BLaER1 treated with 17β-estradiol and CSF1 and Interleukin-3, amounts not matched to agents 10 nM and 100 nM (cell line): ENCODE results near the gene CHD2.

Source experiments
- H3K27ac ChIP-seq, 11 experiments: shearing (Covaris generic); formaldehyde crosslinking; 2 replicates each; pipeline ENCODE4 v1.8.1; 2022
- H3K27me3 ChIP-seq, 11 experiments: shearing (Covaris generic); formaldehyde crosslinking; 2 replicates each; pipeline ENCODE4 v1.8.1; 2022
- H3K36me3 ChIP-seq, 11 experiments: shearing (Covaris generic); formaldehyde crosslinking; 2 replicates each; pipeline ENCODE4 v1.8.1; 2022
- H3K4me1 ChIP-seq, 10 experiments: shearing (Covaris generic); formaldehyde crosslinking; 2 replicates each; pipeline ENCODE4 v1.8.1; 2022
- H3K4me2 ChIP-seq, 11 experiments: shearing (Covaris generic); formaldehyde crosslinking; 2 replicates each; pipeline ENCODE4 v1.8.1; 2022
- H3K4me3 ChIP-seq, 10 experiments: shearing (Covaris generic); formaldehyde crosslinking; 2 replicates each; pipeline ENCODE4 v1.8.1; 2022
- H3K9ac ChIP-seq, 11 experiments: shearing (Covaris generic); formaldehyde crosslinking; 2 replicates each; pipeline ENCODE4 v1.8.1; 2022
- H3K9me3 ChIP-seq, 11 experiments: shearing (Covaris generic); formaldehyde crosslinking; replicated peaks in 1 of 11; 2 replicates each; pipeline ENCODE4 v1.8.1; 2022
- H4K20me1 ChIP-seq, 11 experiments: shearing (Covaris generic); formaldehyde crosslinking; 2 replicates each; pipeline ENCODE4 v1.8.1; 2022
- Cebpa-rat ChIP-seq, 11 experiments: shearing (Covaris generic); IDR thresholded peaks; 2 replicates each; pipeline ENCODE4 v1.8.1; 2022

Gene CHD2

DNA sequence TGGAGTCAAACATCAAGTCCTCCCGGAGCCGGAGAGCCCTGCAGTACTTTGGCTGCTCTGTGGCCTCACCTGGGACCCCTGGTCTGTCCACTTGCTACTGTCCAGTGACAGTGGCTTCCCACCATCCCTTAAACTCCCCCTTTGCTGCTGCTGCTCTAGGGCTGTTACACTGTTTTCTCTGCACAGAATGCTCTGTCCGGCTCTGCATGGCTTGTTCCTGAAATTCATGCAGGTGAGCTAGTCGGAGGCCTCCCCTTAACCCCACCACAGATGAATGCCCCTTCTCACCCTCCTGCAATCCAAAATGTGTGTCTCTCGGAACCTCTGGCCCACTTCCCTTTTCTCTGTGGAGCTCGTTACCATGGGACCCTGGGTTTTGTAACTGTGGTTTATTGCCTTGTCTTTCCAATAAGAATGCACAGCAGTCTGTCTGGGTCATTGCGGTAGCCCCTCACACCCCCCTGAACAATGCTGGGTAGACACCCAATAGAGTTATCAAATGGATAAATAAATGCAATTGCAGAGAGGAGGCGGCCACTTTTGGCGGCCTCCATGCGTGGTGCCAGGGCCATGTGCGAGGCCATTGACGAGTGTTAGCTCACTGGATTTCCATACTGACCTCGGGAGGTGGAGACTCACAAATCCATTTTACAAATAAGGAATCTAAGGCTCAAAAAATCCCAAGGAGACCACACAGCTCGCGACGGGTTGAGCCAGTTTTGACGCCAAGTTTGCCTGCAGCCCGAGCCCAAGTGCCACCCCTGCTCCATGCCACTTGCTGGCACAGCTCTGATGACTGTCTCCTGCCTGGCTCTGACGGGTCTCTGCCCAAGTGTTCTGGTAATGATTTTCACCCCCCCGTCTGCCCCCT lies 140.4 kb downstream of the CHD2 start:
- H3K4me2 ChIP-seq: peak overlapping the region; percentile 35 to 82 (median 64)
- 0 out of 22 replicates have a peak, but pooled peaks of 1 of the 11 experiments have one; percentile 13 for TF ChIP-seq Cebpa-rat (IDR thresholded peaks at IDR 0.05)
- H3K9ac ChIP-seq: peak overlapping the region in 5 of 11 experiments; percentile 1 to 30 (median 24); a peak in 3 of 22 replicates
- no peaks in the 10 kb centered on the region for H3K27me3 ChIP-seq
- H4K20me1 ChIP-seq: peaks cover 0 to 20% (median 0%) of the 10 kb centered on the region in 11 experiments; a peak in 7 of 22 replicates
- no peaks in the 10 kb centered on the region for H3K9me3 ChIP-seq
- peak overlapping the region in 9 of 11 experiments; percentile 26 to 65 (median 41); a peak in 15 of 22 replicates for H3K27ac ChIP-seq
- peaks cover 55 to 98% (median 96%) of the 10 kb centered on the region in 10 experiments for H3K4me1 ChIP-seq
- no peak overlapping the region for H3K4me3 ChIP-seq
- H3K36me3 ChIP-seq: peaks cover 0 to 40% (median 15%) of the 10 kb centered on the region in 11 experiments; a peak in 14 of 22 replicates

DNA sequence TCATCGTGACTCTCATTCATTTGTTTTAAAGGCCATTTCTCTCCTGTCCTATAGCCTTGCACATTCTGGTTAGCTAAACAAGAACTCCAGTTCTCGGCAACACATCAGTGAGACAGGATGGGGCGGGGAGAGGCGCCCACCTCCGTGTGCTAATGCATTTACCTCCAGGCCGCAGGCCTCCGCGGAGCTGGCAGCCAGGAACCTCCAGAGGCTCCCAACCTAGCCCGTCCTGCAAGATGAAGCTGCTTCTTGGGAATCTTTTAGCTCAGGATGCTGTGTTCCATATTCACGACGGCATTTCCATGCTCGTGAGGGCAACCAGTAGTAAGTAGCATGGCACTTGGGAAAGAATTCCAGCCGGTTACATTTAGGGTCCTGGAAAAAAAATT lies 141.0 kb downstream of the CHD2 start:
- no peaks in the 10 kb centered on the region for H3K27me3 ChIP-seq
- TF ChIP-seq Cebpa-rat (IDR thresholded peaks at IDR 0.05): no peak
- peaks cover 48 to 96% (median 92%) of the 10 kb centered on the region in 10 experiments for H3K4me1 ChIP-seq

DNA sequence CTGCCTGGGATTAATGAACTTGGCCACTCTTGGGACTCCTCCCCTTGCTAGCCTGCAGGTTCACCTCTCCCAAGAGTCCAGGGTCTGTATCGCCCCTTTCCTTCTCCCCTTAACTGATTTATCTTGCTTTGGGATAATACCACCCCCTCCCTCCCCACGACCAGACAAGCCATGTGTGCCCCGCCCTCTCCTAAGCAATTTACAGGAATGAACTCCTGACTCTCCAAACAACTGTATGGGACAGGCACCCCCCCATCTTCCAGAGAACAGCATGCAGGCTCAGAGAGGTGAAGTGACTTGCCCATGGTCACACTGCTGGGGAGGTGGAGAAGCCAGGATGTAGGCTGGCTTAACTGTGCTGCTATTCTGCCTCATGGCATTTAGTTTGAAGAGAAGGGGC lies 142.1 kb downstream of the CHD2 start:
- H3K4me3 ChIP-seq: no peak overlapping the region
- peaks cover 0 to 12% (median 8%) of the 10 kb centered on the region in 11 experiments; a peak in 12 of 22 replicates for H3K9me3 ChIP-seq
- no peak for TF ChIP-seq Cebpa-rat (IDR thresholded peaks at IDR 0.05)
- peak overlapping the region in 3 of 11 experiments; percentile 15 to 48 (median 17); a peak in 4 of 22 replicates for H3K27ac ChIP-seq
- no peak overlapping the region for H3K9ac ChIP-seq
- no peaks in the 10 kb centered on the region for H3K27me3 ChIP-seq
- H3K4me2 ChIP-seq: peak overlapping the region in 9 of 11 experiments; percentile 12 to 82 (median 38); a peak in 10 of 22 replicates
- H3K4me1 ChIP-seq: peaks cover 38 to 96% (median 89%) of the 10 kb centered on the region in 10 experiments
- H3K36me3 ChIP-seq: peaks cover 0 to 57% (median 30%) of the 10 kb centered on the region in 11 experiments; a peak in 14 of 22 replicates
- H4K20me1 ChIP-seq: peaks cover 0 to 30% (median 0%) of the 10 kb centered on the region in 11 experiments; a peak in 7 of 22 replicates

More for the DNA sequence above, 141.0 kb downstream of the CHD2 start:
- Histone ChIP-seq H4K20me1 (peaks cover 0 to 21% (median 0%) of the 10 kb centered on the region in 11 experiments; a peak in 7 of 22 replicates), H3K4me3 (no peak overlapping the region), H3K27ac (peak overlapping the region in 8 of 11 experiments; percentile 29 to 65 (median 44); a peak in 9 of 22 replicates), H3K9ac (peak overlapping the region in 1 of 11 experiments; percentile 29; a peak in 2 of 22 replicates), H3K9me3 (peaks cover 0 to 5% (median 2%) of the 10 kb centered on the region in 11 experiments; a peak in 11 of 22 replicates), H3K36me3 (peaks cover 0 to 47% (median 21%) of the 10 kb centered on the region in 11 experiments; a peak in 14 of 22 replicates), H3K4me2 (peak overlapping the region; percentile 35 to 82 (median 64); a peak in 21 of 22 replicates)

DNA sequence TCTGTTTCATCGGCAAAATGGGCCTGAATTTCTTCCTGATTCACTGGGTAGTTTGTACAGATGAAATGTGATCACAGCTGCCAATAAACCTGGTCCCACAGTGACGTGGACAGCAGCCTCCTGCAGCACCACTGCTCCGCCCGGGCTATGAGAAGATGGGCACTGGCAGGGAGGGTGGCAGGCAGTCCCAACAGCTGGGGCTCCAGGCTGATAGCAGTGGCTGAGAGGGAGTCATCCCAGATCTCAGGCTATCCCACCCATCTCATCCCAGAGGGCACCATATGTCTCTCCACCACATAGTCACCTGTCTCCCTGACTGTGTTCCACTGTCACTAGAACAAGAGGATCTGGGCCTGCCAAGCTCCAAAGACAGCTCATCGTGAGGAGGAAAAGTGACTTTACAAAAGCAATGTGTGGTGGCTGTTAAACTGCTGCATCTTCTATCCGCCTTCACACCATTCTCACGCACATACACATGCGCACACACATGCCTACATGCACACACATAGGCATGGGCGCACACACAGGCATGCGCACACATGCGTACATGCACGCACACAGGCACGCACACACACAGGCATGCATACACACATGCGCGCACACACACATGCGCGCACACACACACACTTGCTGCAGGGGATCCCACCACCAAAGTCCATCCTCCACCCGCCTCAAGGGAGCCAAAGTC lies 142.7 kb downstream of the CHD2 start:
- no peaks in the 10 kb centered on the region for H3K27me3 ChIP-seq
- peaks cover 0 to 62% (median 30%) of the 10 kb centered on the region in 11 experiments; a peak in 14 of 22 replicates for H3K36me3 ChIP-seq
- peak overlapping the region in 2 of 11 experiments; percentile 13 to 14; a peak in 1 of 22 replicates for H3K9ac ChIP-seq
- no peak overlapping the region for H3K4me3 ChIP-seq
- H3K4me1 ChIP-seq: peaks cover 38 to 96% (median 89%) of the 10 kb centered on the region in 10 experiments
- H3K4me2 ChIP-seq: peak overlapping the region; percentile 5 to 68 (median 30); a peak in 13 of 22 replicates
- H3K27ac ChIP-seq: peak overlapping the region in 4 of 11 experiments; percentile 8 to 48 (median 16); a peak in 3 of 22 replicates
- peaks cover 0 to 36% (median 0%) of the 10 kb centered on the region in 11 experiments; a peak in 7 of 22 replicates for H4K20me1 ChIP-seq
- H3K9me3 ChIP-seq: peaks cover 0 to 12% (median 8%) of the 10 kb centered on the region in 11 experiments; a peak in 12 of 22 replicates
- no peak for TF ChIP-seq Cebpa-rat (IDR thresholded peaks at IDR 0.05)

DNA sequence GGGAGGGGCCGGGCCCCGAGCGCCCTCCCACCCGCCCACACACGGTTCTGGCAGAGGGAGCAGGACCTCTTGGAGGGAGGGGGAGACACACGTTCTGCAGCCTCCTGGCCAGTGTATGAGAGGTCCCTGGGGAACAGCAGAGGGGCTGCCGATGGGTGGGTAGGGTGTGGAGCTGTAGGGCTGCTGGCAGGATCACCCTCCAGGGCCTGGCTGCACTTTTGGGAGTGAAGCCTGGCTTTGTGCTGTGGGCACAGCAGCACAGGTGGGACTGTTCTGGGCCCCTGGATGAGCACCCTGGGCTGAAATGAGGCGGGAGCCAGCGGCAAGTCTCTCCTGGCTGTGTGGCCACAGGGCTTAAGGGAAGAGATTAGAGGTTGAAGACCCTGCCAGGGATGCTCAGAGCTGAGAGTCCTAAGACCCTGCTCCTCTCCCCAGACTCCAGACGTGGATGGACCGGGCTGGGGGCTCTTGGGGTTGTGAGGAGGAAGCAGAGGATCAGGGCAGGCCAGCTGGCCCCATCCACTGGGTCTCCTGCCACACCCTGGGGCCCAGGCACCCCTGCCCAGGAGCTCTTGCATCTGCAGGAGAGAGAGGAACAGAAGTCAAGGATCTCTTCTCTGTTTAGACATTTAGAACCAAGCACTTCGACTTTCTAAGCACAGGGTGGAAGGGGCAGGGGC lies 143.6 kb downstream of the CHD2 start:
- peaks cover 0 to 62% (median 30%) of the 10 kb centered on the region in 11 experiments; a peak in 14 of 22 replicates for H3K36me3 ChIP-seq
- H3K4me2 ChIP-seq: peak overlapping the region in 8 of 11 experiments; percentile 51 to 68 (median 59); a peak in 16 of 22 replicates
- H4K20me1 ChIP-seq: peaks cover 0 to 46% (median 0%) of the 10 kb centered on the region in 11 experiments; a peak in 8 of 22 replicates
- no peak for TF ChIP-seq Cebpa-rat (IDR thresholded peaks at IDR 0.05)
- peaks cover 0 to 12% (median 8%) of the 10 kb centered on the region in 11 experiments; a peak in 12 of 22 replicates for H3K9me3 ChIP-seq
- peak overlapping the region in 8 of 11 experiments; percentile 4 to 48 (median 31); a peak in 10 of 22 replicates for H3K27ac ChIP-seq
- H3K27me3 ChIP-seq: 0 out of 22 replicates have a peak, but pooled peaks cover 0 to 4% (median 0%) of the 10 kb centered on the region in 11 experiments
- H3K9ac ChIP-seq: peak overlapping the region in 8 of 11 experiments; percentile 11 to 51 (median 36); a peak in 9 of 22 replicates
- H3K4me3 ChIP-seq: no peak overlapping the region
- H3K4me1 ChIP-seq: peaks cover 36 to 96% (median 89%) of the 10 kb centered on the region in 10 experiments

DNA sequence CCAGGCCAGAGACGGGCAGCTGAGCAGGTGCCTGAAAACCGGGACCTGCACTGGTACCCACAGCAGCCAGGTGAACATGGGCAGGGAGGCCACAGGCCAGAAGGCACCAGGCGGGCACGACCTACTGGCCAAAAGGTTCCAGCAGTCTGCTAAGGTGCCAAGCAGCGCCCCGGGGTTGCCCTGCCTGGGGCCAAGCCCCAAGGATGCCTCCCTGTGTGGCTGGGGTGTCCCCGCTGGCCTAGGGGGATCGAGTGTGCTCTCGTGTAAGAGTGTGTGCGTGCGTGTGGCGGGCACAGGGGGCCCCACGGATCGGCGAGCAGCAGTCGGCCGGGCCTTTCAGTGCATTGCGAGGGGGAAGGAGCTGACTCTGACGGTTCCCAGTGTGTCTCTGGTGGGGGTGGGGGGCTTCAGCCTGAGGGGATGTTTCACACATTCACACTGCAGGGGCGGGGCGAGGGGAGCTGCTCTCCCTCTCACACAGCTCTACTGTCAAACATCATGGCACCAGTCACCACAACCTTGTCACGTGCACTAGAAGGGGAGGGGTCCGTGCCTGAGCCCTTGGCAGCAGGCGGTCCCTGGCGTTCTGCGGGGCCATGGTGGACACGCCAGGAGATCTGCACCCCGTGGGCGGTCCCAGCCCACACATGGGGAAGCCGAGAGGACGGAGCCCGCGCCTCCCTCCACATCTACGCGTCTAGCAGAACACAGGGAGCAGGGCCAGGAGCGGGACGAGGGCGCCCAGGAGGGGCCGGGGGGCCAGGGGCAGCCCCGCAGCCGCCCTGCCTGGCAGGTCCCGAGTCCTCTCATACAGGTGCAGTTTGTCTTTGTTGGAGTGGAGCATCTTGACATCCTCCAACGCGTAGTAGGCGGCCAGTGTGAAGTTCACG lies 144.4 kb downstream of the CHD2 start:
- Histone ChIP-seq H3K36me3 (peaks cover 0 to 68% (median 30%) of the 10 kb centered on the region in 11 experiments; a peak in 14 of 22 replicates), H3K27ac (peak overlapping the region in 8 of 11 experiments; percentile 4 to 48 (median 31); a peak in 10 of 22 replicates), H3K9me3 (peaks cover 0 to 12% (median 8%) of the 10 kb centered on the region in 11 experiments; a peak in 12 of 22 replicates), H3K4me2 (peak overlapping the region in 8 of 11 experiments; percentile 51 to 68 (median 59); a peak in 15 of 22 replicates), H3K9ac (peak overlapping the region in 6 of 11 experiments; percentile 11 to 51 (median 40); a peak in 7 of 22 replicates), H3K4me3 (no peak overlapping the region), H4K20me1 (peaks cover 0 to 54% (median 7%) of the 10 kb centered on the region in 11 experiments; a peak in 13 of 22 replicates), H3K27me3 (0 out of 22 replicates have a peak, but pooled peaks cover 0 to 4% (median 0%) of the 10 kb centered on the region in 11 experiments), H3K4me1 (peaks cover 41 to 98% (median 92%) of the 10 kb centered on the region in 10 experiments)
- no peak for TF ChIP-seq Cebpa-rat (IDR thresholded peaks at IDR 0.05)
